Neural cell (in vitro differentiated cells): ENCODE measurements around the gene CSPG4. TPM values are rescaled to one million over a fixed set of nuclear protein-coding genes. Genes with fewer than 3 reads are reported as not detected.

Experiments
- H2AFZ ChIP-seq: fragments of 200-600, 300-800 bp; sonication (generic), shearing (Covaris generic); 2 replicates; pipeline ENCODE4 v1.6.0; 2014; ENCODE audit warnings: low read depth, mild to moderate bottlenecking, antibody characterized with exemption, low read length, moderate library complexity
- H3F3A ChIP-seq: fragments of 200-600 bp; shearing (Covaris generic); 2 replicates; pipeline ENCODE4 v1.6.1; 2016; ENCODE audit warnings: mild to moderate bottlenecking, moderate library complexity, mixed read lengths, antibody characterized with exemption, low read length; ENCODE audit not compliant: insufficient read depth, poor library complexity, severe bottlenecking
- H3K27ac ChIP-seq: fragments of 200-600, 300-800 bp; sonication (generic), shearing (Covaris generic); 2 replicates; pipeline ENCODE4 v1.5.1; 2014; ENCODE audit warnings: mild to moderate bottlenecking, low read length, moderate library complexity
- H3K27me3 ChIP-seq: fragments of 300-800, 200-600 bp; sonication (generic), shearing (Covaris generic); 2 replicates; pipeline ENCODE4 v1.6.0; 2014; ENCODE audit warnings: mild to moderate bottlenecking, low read depth, low read length, moderate library complexity; ENCODE audit not compliant: insufficient read depth
- H3K36me3 ChIP-seq: fragments of 300-800, 200-600 bp; sonication (generic), shearing (Covaris generic); 2 replicates; pipeline ENCODE4 v1.5.1; 2014; ENCODE audit warnings: mild to moderate bottlenecking, antibody characterized with exemption, low read length, moderate library complexity; ENCODE audit not compliant: insufficient read depth
- H3K4me2 ChIP-seq: fragments of 300-800, 200-600 bp; sonication (generic), shearing (Covaris generic); 2 replicates; pipeline ENCODE4 v1.6.0; 2014; ENCODE audit warnings: mild to moderate bottlenecking, low read length
- H3K4me3 ChIP-seq: fragments of 300-800, 200-600 bp; sonication (generic), shearing (Covaris generic); 2 replicates; pipeline ENCODE4 v1.5.1; 2014; ENCODE audit warnings: mild to moderate bottlenecking, low read length, moderate library complexity
- H3K79me2 ChIP-seq: fragments of 200-600 bp; shearing (Covaris generic); replicated peaks from 2 replicates; pipeline ENCODE4 v1.6.0; 2014; ENCODE audit warnings: mild to moderate bottlenecking, low read length, moderate library complexity; ENCODE audit not compliant: insufficient read depth
- H3K9ac ChIP-seq: fragments of 300-800, 200-600 bp; sonication (generic), shearing (Covaris generic); 2 replicates; pipeline ENCODE4 v1.6.1; 2016; ENCODE audit warnings: mild to moderate bottlenecking, low read length, mixed read lengths
- H3K9me2 ChIP-seq: fragments of 200-600 bp; shearing (Covaris generic); 2 replicates; pipeline ENCODE4 v1.6.1; 2016; ENCODE audit warnings: mild to moderate bottlenecking, low read length, mixed read lengths; ENCODE audit not compliant: insufficient read depth
- H3K9me3 ChIP-seq: fragments of 200-600, 300-800 bp; sonication (generic), shearing (Covaris generic); 2 replicates; pipeline ENCODE4 v1.6.1; 2016; ENCODE audit warnings: mild to moderate bottlenecking, mixed run types, low read length, moderate library complexity, mixed read lengths
- H4K20me1 ChIP-seq: fragments of 200-600 bp; shearing (Covaris generic); 2 replicates; pipeline ENCODE4 v1.6.1; 2016; ENCODE audit warnings: mild to moderate bottlenecking, mixed run types; ENCODE audit not compliant: insufficient read depth
- CTCF ChIP-seq: fragments of 450-650 bp; IDR thresholded peaks from 2 replicates; pipeline ENCODE4 v1.5.1; 2014; ENCODE audit warnings: antibody characterized with exemption, mild to moderate bottlenecking, moderate library complexity; ENCODE audit not compliant: poor library complexity, severe bottlenecking
- EP300 ChIP-seq: fragments of 450-650 bp; conservative IDR thresholded peaks from 2 replicates; pipeline ENCODE4 v1.6.1; 2014; ENCODE audit warnings: antibody characterized with exemption, mild to moderate bottlenecking, moderate library complexity; ENCODE audit not compliant: poor library complexity, severe bottlenecking
- EZH2 ChIP-seq: fragments of 200-600, 300-800 bp; shearing (Covaris generic), sonication (generic); IDR thresholded peaks from 2 replicates; pipeline ENCODE4 v1.6.1; 2014; ENCODE audit warnings: antibody characterized with exemption, low read length, borderline replicate concordance, mild to moderate bottlenecking; ENCODE audit not compliant: insufficient read depth, poor library complexity, severe bottlenecking
- MXI1 ChIP-seq: fragments of 450-650 bp; conservative IDR thresholded peaks from 2 replicates; pipeline ENCODE4 v1.6.1; 2014; ENCODE audit warnings: antibody characterized with exemption, mild to moderate bottlenecking; ENCODE audit not compliant: poor library complexity, severe bottlenecking
- POLR2AphosphoS5 ChIP-seq: IDR thresholded peaks from 2 replicates; pipeline ENCODE4 v1.6.1; 2012
- RAD21 ChIP-seq: fragments of 450-650 bp; conservative IDR thresholded peaks from 2 replicates; pipeline ENCODE4 v1.6.1; 2014; ENCODE audit warnings: antibody characterized with exemption, mild to moderate bottlenecking, moderate library complexity
- SMC3 ChIP-seq: fragments of 450-650 bp; conservative IDR thresholded peaks from 2 replicates; pipeline ENCODE4 v1.6.1; 2014; ENCODE audit warnings: antibody characterized with exemption, mild to moderate bottlenecking, moderate library complexity; ENCODE audit not compliant: poor library complexity
- TAF1 ChIP-seq: IDR thresholded peaks from 2 replicates; pipeline ENCODE4 v1.6.1; 2012; ENCODE audit warnings: low read depth
- polyA plus RNA-seq: library from polyadenylated mRNA; depleted of rRNA; stranded (reverse); fragments of >200 nt; gene quantifications from 2 replicates; pipeline ENCODE4 v1.2.3, GENCODE V29; 2014
- TF ChIP-seq, protein P1 (sequence below): IDR thresholded peaks from 2 replicates; pipeline ENCODE4 v1.6.1; 2012; ENCODE audit warnings: borderline replicate concordance

Gene CSPG4
- polyA plus RNA-seq, 1 donor from 2014 or later = not detected

- H3K9ac ChIP-seq = no peak overlapping the region
- no peaks in the 10 kb centered on the region for H3K27me3 ChIP-seq
- no peaks in the 10 kb centered on the region for H3K36me3 ChIP-seq
- no peaks in the 10 kb centered on the region for H3F3A ChIP-seq
- H3K9me3 ChIP-seq = no peaks in the 10 kb centered on the region
- H3K27ac ChIP-seq = no peak overlapping the region
- no peaks in the 10 kb centered on the region for H4K20me1 ChIP-seq
- H3K9me2 ChIP-seq = no peaks in the 10 kb centered on the region
- H2AFZ ChIP-seq = no peak overlapping the region
- no peak overlapping the region for H3K4me2 ChIP-seq
- no peaks in the 10 kb centered on the region for H3K79me2 ChIP-seq
- no peak overlapping the region for H3K4me3 ChIP-seq
- TF ChIP-seq, protein P1, sequence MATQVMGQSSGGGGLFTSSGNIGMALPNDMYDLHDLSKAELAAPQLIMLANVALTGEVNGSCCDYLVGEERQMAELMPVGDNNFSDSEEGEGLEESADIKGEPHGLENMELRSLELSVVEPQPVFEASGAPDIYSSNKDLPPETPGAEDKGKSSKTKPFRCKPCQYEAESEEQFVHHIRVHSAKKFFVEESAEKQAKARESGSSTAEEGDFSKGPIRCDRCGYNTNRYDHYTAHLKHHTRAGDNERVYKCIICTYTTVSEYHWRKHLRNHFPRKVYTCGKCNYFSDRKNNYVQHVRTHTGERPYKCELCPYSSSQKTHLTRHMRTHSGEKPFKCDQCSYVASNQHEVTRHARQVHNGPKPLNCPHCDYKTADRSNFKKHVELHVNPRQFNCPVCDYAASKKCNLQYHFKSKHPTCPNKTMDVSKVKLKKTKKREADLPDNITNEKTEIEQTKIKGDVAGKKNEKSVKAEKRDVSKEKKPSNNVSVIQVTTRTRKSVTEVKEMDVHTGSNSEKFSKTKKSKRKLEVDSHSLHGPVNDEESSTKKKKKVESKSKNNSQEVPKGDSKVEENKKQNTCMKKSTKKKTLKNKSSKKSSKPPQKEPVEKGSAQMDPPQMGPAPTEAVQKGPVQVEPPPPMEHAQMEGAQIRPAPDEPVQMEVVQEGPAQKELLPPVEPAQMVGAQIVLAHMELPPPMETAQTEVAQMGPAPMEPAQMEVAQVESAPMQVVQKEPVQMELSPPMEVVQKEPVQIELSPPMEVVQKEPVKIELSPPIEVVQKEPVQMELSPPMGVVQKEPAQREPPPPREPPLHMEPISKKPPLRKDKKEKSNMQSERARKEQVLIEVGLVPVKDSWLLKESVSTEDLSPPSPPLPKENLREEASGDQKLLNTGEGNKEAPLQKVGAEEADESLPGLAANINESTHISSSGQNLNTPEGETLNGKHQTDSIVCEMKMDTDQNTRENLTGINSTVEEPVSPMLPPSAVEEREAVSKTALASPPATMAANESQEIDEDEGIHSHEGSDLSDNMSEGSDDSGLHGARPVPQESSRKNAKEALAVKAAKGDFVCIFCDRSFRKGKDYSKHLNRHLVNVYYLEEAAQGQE = no peak
- TF ChIP-seq EP300 (no peak), TAF1 (no peak), CTCF (no peak), EZH2 (no peak), SMC3 (no peak), POLR2AphosphoS5 (no peak)
These were observed 39.8 kb downstream of the CSPG4 start for GRCh38 chr15:75672646-75673425.

DNA sequence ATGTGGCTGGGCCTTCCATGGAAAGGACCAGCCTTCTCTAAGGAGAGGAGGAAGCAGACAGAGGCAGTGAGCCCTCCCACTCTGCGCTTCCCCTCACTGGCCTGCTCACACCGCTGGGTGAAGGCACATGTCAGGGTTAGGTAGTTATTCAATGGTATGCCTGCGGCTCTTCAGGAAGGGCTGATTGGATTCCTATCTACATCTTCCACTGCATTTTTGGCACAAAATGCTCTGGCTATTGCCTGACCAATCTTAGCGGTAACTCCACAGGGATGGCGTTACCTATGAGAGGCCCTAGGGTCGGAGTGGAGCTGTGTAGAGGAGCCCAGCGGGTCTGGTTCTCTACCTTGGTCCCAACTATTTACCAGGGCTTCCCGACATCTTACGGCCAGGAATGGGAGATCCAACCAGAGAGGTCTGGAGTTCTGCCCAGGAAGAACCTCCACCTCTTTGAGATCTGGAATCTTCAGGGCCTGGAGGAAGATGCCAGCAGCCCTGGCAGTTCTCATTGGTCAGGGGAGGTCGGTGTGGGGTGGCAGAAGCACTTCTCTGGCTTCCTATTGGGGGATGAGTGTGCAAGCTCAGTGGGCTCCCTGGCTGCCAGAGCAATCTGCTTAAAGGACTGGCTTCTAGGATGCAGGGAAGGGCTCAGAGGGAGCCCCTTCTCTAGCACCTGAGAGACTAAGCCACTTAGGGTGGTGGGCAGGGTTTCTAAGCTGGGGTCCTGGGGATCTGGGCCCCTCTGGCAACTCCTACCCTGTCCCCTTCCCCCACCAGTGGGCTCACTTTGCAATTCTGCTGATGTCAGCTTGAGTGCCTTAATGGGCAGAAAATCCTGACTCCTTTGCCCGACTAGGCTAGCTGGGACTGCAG is 40.7 kb downstream of the CSPG4 start:
- Histone ChIP-seq H3K4me2 (no peak overlapping the region), H3K36me3 (no peaks in the 10 kb centered on the region), H3K9me2 (no peaks in the 10 kb centered on the region), H3K79me2 (no peaks in the 10 kb centered on the region), H3K9me3 (no peaks in the 10 kb centered on the region), H3K4me3 (no peak overlapping the region), H4K20me1 (no peaks in the 10 kb centered on the region), H3F3A (no peaks in the 10 kb centered on the region), H3K27me3 (no peaks in the 10 kb centered on the region), H3K9ac (no peak overlapping the region), H2AFZ (no peak overlapping the region), H3K27ac (no peak overlapping the region)
- TF ChIP-seq POLR2AphosphoS5 = no peak
- TF ChIP-seq EZH2 = no peak
- TF ChIP-seq MXI1 = no peak
- TF ChIP-seq SMC3 = no peak
- TF ChIP-seq CTCF = no peak
- TF ChIP-seq TAF1 = no peak
- TF ChIP-seq RAD21 = no peak
- no peak for TF ChIP-seq EP300
- TF ChIP-seq, protein P1 = no peak
